PC-3 (cell line): ENCODE results near the gene PKP1. TPM values are rescaled to one million over a fixed set of nuclear protein-coding genes. Genes with fewer than 3 reads are reported as not detected.

ENCODE experiments used
- ATAC-seq: fragments of 200-7000 bp; cut with Tn5 transposase; 2 replicates; pipeline ENCODE4 v1.9.1; 2020; ENCODE audit warnings: mild to moderate bottlenecking, moderate library complexity
- BruUV-seq: library from RNA; stranded (reverse); fragments of 400-500 nt; replicated peaks from 2 replicates; lab custom pipeline; 2021; lab: Mats Ljungman, UMichigan
- CTCF ChIA-PET: fragments of 300-600 bp; sonication (Branson Sonifier 250); formaldehyde crosslinking; loops from one replicate; lab custom pipeline; 2022; ENCODE audit warnings: antibody characterized with exemption; lab: Charles Lee
- POLR2A ChIA-PET: fragments of 300-600 bp; sonication (Branson Sonifier 250); formaldehyde crosslinking; loops from one replicate; lab custom pipeline; 2022; ENCODE audit warnings: antibody characterized with exemption; ENCODE audit not compliant: unreplicated experiment; lab: Charles Lee
- DNase-seq: peaks from one replicate; pipeline ENCODE4 v3.0.0-alpha.2; 2015
- H2AFZ ChIP-seq: fragments of 300-600 bp; sonication (generic); 2 replicates; pipeline ENCODE4 v1.6.0; 2016; ENCODE audit warnings: antibody characterized with exemption, low read length
- H3F3A ChIP-seq: fragments of 300-600 bp; sonication (generic); one replicate; pipeline ENCODE4 v1.6.0; 2017; ENCODE audit warnings: antibody characterized with exemption, low read length, control low read depth, mild to moderate bottlenecking; ENCODE audit not compliant: unreplicated experiment
- H3K27ac ChIP-seq: fragments of 300-600 bp; sonication (generic); 2 replicates; pipeline ENCODE4 v1.5.1; 2016; ENCODE audit warnings: mild to moderate bottlenecking, low read length
- H3K27me3 ChIP-seq: fragments of 300-600 bp; sonication (generic); 2 replicates; pipeline ENCODE4 v1.6.1; 2016; ENCODE audit warnings: low read length, mixed read lengths
- H3K36me3 ChIP-seq: fragments of 300-600 bp; sonication (generic); 2 replicates; pipeline ENCODE4 v1.6.1; 2016; ENCODE audit warnings: low read depth, mixed run types, low read length, mixed read lengths
- H3K4me1 ChIP-seq: fragments of 300-600 bp; sonication (generic); 2 replicates; pipeline ENCODE4 v1.5.1; 2016; ENCODE audit warnings: low read length; ENCODE audit not compliant: insufficient read depth
- H3K4me2 ChIP-seq: fragments of 300-600 bp; sonication (generic); 2 replicates; pipeline ENCODE4 v1.6.0; 2016; ENCODE audit warnings: low read length
- H3K4me3 ChIP-seq: fragments of 300-600 bp; sonication (generic); 2 replicates; pipeline ENCODE4 v1.5.1; 2016; ENCODE audit warnings: mild to moderate bottlenecking, low read length, mixed read lengths
- H3K79me2 ChIP-seq: fragments of 300-600 bp; sonication (generic); 2 replicates; pipeline ENCODE4 v1.6.1; 2017; ENCODE audit warnings: low read length, mixed read lengths
- H3K9ac ChIP-seq: fragments of 300-600 bp; sonication (generic); 2 replicates; pipeline ENCODE4 v1.6.0; 2016; ENCODE audit warnings: mild to moderate bottlenecking, low read length
- H3K9me2 ChIP-seq: fragments of 300-600 bp; sonication (generic); replicated peaks from 2 replicates; pipeline ENCODE4 v1.6.1; 2016; ENCODE audit warnings: mixed run types, low read length, mixed read lengths
- H3K9me3 ChIP-seq: fragments of 300-600 bp; sonication (generic); 2 replicates; pipeline ENCODE4 v1.6.1; 2016; ENCODE audit warnings: low read length, mixed read lengths
- H4K20me1 ChIP-seq: fragments of 300-600 bp; sonication (generic); 2 replicates; pipeline ENCODE4 v1.6.1; 2016; ENCODE audit warnings: low read length, mixed read lengths
- EZH2 ChIP-seq: fragments of 300-600 bp; sonication (generic); IDR thresholded peaks from one replicate; pipeline ENCODE4 v1.6.1; 2017; ENCODE audit warnings: antibody characterized with exemption, mild to moderate bottlenecking, low read length; ENCODE audit not compliant: unreplicated experiment
- EZH2phosphoT487 ChIP-seq: fragments of 300-600 bp; sonication (generic); IDR thresholded peaks from 2 replicates; pipeline ENCODE4 v1.6.1; 2018; ENCODE audit warnings: mild to moderate bottlenecking, antibody characterized with exemption, low read length, borderline replicate concordance
- intact Hi-C: fragments of 100-400 bp; cut with micrococcal nuclease; formaldehyde crosslinking; loops from 2 replicates; pipeline ENCODE4 v1.9.0; 2023
- total RNA-seq: library from RNA; depleted of rRNA; stranded (reverse); fragments of >200 nt; gene quantifications from 2 replicates; pipeline ENCODE4 v1.2.3, GENCODE V29; 2014
- TF ChIP-seq, protein P1 (sequence below): fragments of 300-600 bp; sonication (generic); conservative IDR thresholded peaks from 2 replicates; pipeline ENCODE4 v1.5.1; 2017; ENCODE audit warnings: antibody characterized with exemption, low read depth, mild to moderate bottlenecking, low read length

Gene PKP1
- total RNA-seq, 1 experiment from 2014 or later: 211 TPM

DNA sequence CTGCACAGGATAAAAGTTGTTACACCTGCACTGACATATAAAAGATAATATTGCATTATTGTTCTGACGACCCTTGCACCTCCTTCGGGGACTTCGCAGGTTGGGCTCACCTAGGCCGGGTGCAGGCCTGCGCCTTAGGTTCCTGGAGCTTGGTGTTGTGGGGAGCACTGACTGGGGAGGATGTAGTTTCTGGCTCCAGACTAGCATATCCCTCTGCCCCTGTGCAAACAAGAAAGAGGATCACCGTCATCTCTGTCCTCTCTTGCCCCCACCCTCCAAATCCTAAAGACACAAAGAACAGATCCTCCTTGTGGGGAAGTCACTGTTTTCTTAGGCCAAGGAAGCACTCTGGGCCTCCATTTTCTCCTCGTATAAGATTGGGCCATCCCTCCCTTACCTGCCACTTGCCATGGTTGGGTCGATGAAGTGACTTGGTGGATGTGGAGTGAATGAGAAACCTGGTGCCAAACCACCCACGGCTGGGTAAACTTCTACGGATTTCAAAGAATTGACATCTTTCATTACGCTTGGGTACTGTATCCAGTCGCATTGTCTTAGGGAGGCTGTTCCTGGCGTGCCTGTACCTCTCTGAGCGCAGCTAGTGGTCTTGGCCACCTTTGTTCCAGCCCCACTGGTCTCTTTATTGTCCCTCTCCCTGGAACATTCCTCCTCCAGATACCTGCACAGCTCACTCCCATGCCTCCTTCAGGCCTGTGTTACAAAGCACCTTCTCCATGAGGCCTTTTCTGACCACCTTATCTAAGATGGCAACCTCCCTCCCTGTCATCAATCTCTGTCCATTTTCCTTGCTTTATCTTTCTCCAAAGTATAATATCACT, 34.4 kb upstream of the PKP1 start:
- CTCF ChIA-PET: no interaction called here
- no TSS peak for BruUV-seq

DNA sequence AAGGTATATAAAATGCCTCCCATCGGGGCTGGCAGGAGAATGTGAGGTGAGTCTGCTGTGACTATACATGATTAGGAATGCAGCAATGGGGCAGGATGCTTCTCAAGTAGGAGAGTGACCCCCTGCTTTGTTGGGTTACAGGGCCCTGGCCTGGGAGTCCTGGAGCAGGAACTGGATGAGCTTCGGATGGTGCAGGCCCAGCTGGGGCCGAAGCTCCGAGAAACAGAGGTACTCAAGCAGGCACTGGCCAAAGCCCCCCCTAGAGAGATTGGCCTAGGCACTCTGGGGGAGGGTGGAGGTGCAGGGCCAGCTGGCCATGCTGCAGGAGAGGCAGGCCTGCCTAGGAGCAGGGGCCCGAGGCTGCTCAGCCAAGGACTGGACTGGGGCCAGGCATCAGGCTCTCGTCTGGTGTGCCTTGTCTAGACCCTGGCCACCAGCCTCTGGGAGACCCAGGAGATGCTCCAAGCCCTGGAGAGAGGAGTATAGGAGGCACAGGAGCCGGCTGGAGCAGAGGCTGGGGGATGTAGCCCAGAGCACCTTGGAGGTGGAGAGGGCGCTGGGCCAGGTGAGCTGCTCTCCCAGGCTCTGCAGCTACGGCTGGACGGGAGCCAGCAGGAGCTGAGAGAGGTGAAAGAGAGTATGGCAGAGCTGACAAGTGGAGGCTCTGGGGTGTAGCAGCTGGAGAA, 32.8 kb upstream of the PKP1 start:
- ATAC-seq (no peak), DNase-seq (no peak)
- H3K4me2 ChIP-seq: no peak overlapping the region
- H4K20me1 ChIP-seq: no peaks in the 10 kb centered on the region
- no peak overlapping the region for H3K4me3 ChIP-seq
- TF ChIP-seq, protein P1, sequence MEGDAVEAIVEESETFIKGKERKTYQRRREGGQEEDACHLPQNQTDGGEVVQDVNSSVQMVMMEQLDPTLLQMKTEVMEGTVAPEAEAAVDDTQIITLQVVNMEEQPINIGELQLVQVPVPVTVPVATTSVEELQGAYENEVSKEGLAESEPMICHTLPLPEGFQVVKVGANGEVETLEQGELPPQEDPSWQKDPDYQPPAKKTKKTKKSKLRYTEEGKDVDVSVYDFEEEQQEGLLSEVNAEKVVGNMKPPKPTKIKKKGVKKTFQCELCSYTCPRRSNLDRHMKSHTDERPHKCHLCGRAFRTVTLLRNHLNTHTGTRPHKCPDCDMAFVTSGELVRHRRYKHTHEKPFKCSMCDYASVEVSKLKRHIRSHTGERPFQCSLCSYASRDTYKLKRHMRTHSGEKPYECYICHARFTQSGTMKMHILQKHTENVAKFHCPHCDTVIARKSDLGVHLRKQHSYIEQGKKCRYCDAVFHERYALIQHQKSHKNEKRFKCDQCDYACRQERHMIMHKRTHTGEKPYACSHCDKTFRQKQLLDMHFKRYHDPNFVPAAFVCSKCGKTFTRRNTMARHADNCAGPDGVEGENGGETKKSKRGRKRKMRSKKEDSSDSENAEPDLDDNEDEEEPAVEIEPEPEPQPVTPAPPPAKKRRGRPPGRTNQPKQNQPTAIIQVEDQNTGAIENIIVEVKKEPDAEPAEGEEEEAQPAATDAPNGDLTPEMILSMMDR: no peak
- TF ChIP-seq EZH2phosphoT487 (no peak), EZH2 (no peak)
- no peaks in the 10 kb centered on the region for H3K36me3 ChIP-seq
- CTCF ChIA-PET: interaction anchor here (0.5 to 0.7 kb wide), 2 partner anchors 97 kb away, joined by 8 to 10 read pairs; no protein-coding TSS in a partner anchor
- BruUV-seq: no TSS peak
- intact Hi-C loops: no loop called here
- H3K79me2 ChIP-seq: no peaks in the 10 kb centered on the region
- H3K27ac ChIP-seq: no peak overlapping the region
- no peak overlapping the region for H2AFZ ChIP-seq
- H3K9me3 ChIP-seq: no peaks in the 10 kb centered on the region
- H3K4me1 ChIP-seq: peaks cover 1% of the 10 kb centered on the region
- POLR2A ChIA-PET: no interaction called here
- peaks cover 13% of the 10 kb centered on the region; the same call in 1 of the 2 replicates for H3K27me3 ChIP-seq
- no peak overlapping the region for H3K9ac ChIP-seq
- H3F3A ChIP-seq: no peaks in the 10 kb centered on the region
- no peaks in the 10 kb centered on the region for H3K9me2 ChIP-seq

More for the DNA sequence above, 34.4 kb upstream of the PKP1 start:
- H3F3A ChIP-seq: no peaks in the 10 kb centered on the region
- H3K79me2 ChIP-seq: no peaks in the 10 kb centered on the region
- peaks cover 8% of the 10 kb centered on the region for H3K4me1 ChIP-seq
- H3K4me3 ChIP-seq: no peak overlapping the region
- H4K20me1 ChIP-seq: no peaks in the 10 kb centered on the region
- no peaks in the 10 kb centered on the region for H3K9me2 ChIP-seq
- no peak overlapping the region for H3K27ac ChIP-seq
- DNase-seq (no peak), ATAC-seq (no peak)
- no peak overlapping the region for H3K9ac ChIP-seq
- no peak overlapping the region for H2AFZ ChIP-seq
- intact Hi-C loops: no loop called here
- no peaks in the 10 kb centered on the region for H3K9me3 ChIP-seq
- H3K36me3 ChIP-seq: no peaks in the 10 kb centered on the region
- POLR2A ChIA-PET: no interaction called here
- TF ChIP-seq, protein P1: no peak
- TF ChIP-seq EZH2phosphoT487 (no peak), EZH2 (no peak)
- peaks cover 28% of the 10 kb centered on the region for H3K27me3 ChIP-seq
- no peak overlapping the region for H3K4me2 ChIP-seq
